Choroid plexus epithelial cell (primary cell): ENCODE results near the gene UBA3.
A peak's percentile ranks its signal among the peaks of the same experiment; 100 is the strongest.

Experiments used
- DNase-seq: peaks from one replicate; pipeline ENCODE4 v3.0.0-alpha.2; 2010; ENCODE audit warnings: low read depth
- H3K4me3 ChIP-seq: 2 replicates; pipeline ENCODE4 v1.5.1; 2011; ENCODE audit warnings: low read depth, mild to moderate bottlenecking, control low read depth, low read length, moderate library complexity
- TF ChIP-seq, protein P1 (sequence below): conservative IDR thresholded peaks from 2 replicates; pipeline ENCODE4 v1.5.1; 2011; ENCODE audit warnings: low read depth, mild to moderate bottlenecking, control low read depth, inconsistent platforms, low read length, moderate library complexity

The UBA3 gene

DNA sequence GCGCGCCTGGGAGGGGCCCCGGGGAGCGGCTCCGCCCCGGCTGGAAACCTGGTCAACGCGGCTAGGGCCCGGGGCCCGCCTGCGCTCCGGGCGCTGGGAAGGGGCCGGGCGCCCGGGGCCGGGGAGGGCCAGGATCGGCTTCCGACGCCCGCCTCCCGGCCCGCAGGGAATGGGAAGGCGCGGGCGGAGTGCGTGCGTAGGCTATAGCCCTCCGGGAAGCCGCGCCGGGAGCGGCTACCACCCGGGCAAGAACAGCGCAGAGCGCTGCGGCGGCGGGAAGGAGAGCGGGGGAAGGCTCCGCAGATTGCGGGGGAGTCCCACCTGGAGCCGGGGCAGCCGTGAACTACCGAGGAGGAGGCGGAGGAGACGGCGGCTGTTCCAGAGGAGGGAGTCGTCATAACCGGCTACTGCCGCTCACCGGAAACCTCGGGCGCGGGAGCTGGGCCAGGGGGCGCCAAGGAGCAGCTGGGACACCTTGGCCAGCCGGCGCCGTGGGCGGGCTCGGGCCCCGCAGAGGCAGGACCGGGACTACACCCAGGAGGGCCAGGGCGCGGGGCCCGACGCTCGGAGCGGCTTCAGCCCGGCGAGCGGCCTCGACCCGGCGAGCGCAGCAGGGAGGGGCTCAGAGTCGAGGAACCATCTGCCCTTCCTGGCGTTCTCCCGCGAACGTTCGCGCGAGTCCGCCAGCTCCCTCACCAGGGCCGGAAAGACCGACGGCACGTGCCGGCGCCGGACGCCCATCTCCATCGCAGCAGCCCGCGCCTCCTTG is 66.7 kb downstream of the UBA3 start, which contains the start of gene EOGT:
TSS of gene EOGT (minus strand) at position 432 of the 769 bp plus-strand sequence. CDS start 3,838 bp downstream, outside the sequence.
- TF ChIP-seq, protein P1, sequence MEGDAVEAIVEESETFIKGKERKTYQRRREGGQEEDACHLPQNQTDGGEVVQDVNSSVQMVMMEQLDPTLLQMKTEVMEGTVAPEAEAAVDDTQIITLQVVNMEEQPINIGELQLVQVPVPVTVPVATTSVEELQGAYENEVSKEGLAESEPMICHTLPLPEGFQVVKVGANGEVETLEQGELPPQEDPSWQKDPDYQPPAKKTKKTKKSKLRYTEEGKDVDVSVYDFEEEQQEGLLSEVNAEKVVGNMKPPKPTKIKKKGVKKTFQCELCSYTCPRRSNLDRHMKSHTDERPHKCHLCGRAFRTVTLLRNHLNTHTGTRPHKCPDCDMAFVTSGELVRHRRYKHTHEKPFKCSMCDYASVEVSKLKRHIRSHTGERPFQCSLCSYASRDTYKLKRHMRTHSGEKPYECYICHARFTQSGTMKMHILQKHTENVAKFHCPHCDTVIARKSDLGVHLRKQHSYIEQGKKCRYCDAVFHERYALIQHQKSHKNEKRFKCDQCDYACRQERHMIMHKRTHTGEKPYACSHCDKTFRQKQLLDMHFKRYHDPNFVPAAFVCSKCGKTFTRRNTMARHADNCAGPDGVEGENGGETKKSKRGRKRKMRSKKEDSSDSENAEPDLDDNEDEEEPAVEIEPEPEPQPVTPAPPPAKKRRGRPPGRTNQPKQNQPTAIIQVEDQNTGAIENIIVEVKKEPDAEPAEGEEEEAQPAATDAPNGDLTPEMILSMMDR, result peak; percentile 58
- DNase-seq, result peak; percentile 88
- H3K4me3 ChIP-seq, result peak within 1 kb of the TSS; percentile 79

- peak; percentile 71 for DNase-seq
- peak overlapping the region; percentile 79 for H3K4me3 ChIP-seq
- TF ChIP-seq, protein P1, result no peak
Observed at GRCh38 chr3:69012800-69013252, 67.3 kb downstream of the UBA3 start.

GRCh38 chr3:69012100-69012799 is 67.9 kb downstream of the UBA3 start:
- peak; percentile 49 for DNase-seq
- peak overlapping the region; percentile 79 for H3K4me3 ChIP-seq
- TF ChIP-seq, protein P1, result no peak

- TF ChIP-seq, protein P1, result no peak
- DNase-seq, result no peak
- no peak overlapping the region for H3K4me3 ChIP-seq
Observed at GRCh38 chr3:69011096-69011730, 69.0 kb downstream of the UBA3 start.

GRCh38 chr3:69009559-69010410 is 70.4 kb downstream of the UBA3 start:
- DNase-seq, result peak; percentile 84
- no peak overlapping the region for H3K4me3 ChIP-seq

GRCh38 chr3:69008980-69009379 is 71.2 kb downstream of the UBA3 start:
- no peak for DNase-seq
- no peak overlapping the region for H3K4me3 ChIP-seq
- TF ChIP-seq, protein P1, result no peak

More at GRCh38 chr3:69009559-69010410, 70.4 kb downstream of the UBA3 start:
- TF ChIP-seq, protein P1, result no peak
